HG02938 (cell line): ENCODE results near the gene ZRANB3.

ENCODE experiments used
- ATAC-seq: cut with Tn5 transposase; IDR thresholded peaks from one replicate; pipeline ENCODE4 v1.9.1; 2021; ENCODE audit warnings: mild to moderate bottlenecking, moderate library complexity; ENCODE audit not compliant: unreplicated experiment

ZRANB3 gene

DNA sequence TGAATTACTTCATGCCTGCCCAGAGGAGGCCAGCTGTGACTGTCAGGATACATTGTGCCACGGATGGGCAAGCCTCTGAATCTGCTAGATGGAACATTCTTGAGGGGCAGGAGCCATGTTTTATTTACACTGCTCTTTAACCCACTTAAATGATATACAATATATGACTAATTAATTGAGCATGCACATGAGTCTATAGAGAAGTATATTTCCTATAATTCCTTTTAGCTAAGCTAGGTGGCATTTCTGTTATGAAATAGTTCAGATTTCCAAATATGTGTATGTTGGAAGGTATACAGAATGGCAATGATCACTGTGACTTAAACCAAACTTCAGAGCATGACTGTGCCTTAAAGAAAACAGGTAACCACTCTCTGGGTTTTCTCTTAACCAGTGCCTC lies 347.2 kb downstream of the ZRANB3 start:
- no peak for ATAC-seq

- ATAC-seq = no peak
These were observed 348.4 kb downstream of the ZRANB3 start for GRCh38 chr2:135182601-135183000.

- no peak for ATAC-seq
These were observed 348.8 kb downstream of the ZRANB3 start for GRCh38 chr2:135182190-135182589.

DNA sequence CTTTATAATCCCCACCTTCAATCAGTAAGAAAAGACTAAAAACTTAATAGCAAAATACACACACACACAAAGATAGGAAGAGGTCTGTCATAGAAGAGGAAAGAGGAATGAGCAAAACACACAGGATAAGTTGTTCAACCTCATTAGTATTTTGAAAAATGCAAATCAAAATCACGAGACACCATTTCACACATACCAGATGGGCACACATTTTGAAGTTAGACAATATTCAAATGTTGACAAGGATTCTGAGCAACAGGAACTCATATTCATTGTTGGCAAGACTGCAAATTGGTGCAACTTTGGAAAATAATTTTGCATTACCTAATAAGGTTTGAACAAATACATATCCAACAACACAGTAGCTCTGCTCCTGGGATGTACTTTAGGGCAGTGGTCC lies 351.3 kb downstream of the ZRANB3 start:
- ATAC-seq = no peak

DNA sequence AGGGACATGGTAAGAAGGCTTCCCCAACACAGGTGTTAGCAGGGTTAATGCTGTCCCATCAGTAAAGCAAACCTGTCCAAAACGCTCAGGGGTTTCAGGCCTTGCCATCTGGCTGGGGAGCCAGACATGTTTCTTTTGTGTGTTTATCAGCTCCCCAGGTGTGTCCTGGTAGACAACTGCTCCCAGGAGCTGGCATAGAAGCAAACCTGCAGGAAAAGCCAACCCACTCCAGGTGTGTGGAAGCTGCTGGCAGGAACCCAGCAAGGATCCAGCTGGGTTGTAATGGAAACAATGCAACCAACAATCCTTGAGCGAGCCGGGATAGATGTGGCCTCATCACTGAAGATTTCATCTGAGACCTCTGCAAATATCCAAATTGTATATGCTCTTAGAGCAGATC lies 355.8 kb downstream of the ZRANB3 start:
- no peak for ATAC-seq

- ATAC-seq = no peak
These were observed 356.3 kb downstream of the ZRANB3 start for GRCh38 chr2:135174810-135175093.

DNA sequence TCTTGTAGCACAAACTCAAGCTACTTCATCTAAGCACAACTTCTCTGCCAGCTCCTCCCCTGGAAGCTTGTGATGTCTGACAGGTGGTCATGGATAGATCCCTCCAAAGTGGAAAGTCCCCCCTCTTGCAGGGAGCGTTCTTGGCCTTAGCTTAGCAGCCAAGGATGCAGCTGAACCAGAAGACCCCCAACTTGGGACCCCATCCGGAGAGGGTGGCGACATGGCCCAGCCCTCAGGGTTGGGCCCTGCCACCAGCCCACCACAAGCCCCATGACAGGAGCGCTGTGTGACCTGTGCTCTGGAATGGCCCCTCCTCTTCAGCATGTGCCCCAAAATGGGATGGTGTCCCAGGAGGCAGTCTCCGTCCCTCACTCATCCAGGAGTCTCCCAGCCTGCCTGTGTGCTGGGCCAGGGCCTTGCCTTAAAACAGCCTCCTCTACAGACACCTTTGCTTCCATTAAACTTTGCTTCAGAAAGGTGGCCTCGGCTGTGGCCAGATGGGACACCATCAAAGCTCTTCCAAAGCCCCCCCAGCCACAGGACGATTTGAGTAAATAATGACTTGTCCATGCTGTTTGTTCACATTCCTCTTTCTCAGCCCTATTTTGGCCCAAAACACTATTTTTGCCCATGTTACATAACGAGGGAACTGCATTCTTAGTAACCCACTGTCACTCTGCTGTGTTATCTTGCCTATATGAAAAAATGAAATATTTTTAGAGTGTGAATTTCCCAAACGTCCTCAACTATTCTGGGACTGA lies 356.8 kb downstream of the ZRANB3 start:
- no peak for ATAC-seq

GRCh38 chr2:135169900-135170753 lies 360.9 kb downstream of the ZRANB3 start:
- ATAC-seq = no peak

GRCh38 chr2:135168204-135168856 lies 362.7 kb downstream of the ZRANB3 start:
- ATAC-seq = no peak

DNA sequence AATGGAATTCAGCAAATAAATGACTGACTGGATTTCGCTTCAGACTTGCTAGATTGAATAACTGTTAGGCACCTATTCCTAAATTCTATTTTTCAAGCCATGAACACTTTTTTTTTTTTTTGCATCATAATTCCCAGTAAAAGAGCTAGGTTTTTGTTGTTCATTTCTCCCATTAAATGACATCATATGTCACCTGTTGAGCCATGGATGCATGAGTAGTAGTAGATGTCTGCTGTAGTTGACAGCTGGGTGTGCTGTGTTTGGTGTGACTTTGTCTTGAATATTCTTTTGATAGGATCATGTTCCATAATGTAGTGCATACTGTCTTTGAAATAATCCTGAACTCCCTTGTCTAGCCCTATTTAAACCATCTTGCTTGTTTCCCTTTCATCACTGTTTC lies 363.7 kb downstream of the ZRANB3 start:
- no peak for ATAC-seq

DNA sequence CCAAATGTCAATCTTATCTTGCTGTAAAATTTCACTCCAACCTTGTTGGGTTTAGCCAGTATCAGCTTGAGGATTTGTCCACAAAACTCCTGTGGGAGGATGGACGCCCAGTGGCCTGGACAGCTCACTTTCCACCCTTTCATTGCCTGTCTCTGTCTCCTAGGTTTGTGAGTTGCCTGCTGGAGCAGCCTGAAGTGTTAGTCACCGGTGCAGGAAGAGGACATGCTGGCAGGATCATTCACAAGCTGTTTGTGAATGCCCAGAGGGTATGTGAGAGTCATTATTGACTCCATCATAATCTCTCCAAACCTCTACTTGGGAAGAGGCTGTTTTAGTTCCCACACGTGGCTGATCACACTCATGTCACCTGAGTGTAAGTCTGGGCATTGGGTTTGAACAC lies 366.6 kb downstream of the ZRANB3 start:
- no peak for ATAC-seq

DNA sequence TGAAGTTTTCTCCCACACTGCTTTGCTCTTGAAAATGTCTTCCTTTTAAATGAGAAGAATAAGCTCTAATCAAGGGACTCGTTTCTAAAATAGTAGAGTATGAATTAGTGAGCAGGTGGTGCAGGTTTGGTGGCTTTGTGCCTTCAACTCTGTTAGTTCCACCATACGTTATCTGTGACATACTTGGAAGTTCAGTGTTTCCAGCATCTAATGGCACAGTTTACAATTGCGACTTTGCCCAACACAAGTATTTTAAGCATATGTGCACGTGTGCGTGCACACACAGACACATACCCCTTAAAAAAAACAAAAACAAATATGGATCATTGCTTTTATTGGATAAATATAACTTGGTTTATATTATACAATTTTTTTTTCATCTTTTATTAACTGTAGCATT lies 367.1 kb downstream of the ZRANB3 start:
- ATAC-seq = no peak

- ATAC-seq = no peak
These were observed 367.7 kb downstream of the ZRANB3 start for GRCh38 chr2:135163306-135163705.

DNA sequence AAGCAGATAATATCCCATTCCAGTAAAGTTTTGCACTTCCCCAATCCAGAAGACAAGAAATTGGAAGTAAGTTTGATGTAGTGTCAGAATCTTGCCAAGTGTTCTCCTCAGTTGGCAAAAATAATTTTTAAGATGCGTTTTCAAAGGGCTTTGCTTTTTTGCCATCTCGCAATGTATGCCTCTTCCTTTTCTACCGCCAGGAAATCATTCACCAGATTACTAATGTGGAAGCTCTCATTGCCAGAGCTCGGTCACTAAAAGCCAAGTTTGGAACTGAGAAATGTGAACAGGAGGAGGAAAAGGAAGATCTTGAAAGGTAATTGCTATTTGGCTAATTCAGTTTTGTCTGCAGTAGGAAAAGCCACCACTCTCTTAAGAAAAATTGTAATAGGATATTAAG lies 368.2 kb downstream of the ZRANB3 start:
- no peak for ATAC-seq

DNA sequence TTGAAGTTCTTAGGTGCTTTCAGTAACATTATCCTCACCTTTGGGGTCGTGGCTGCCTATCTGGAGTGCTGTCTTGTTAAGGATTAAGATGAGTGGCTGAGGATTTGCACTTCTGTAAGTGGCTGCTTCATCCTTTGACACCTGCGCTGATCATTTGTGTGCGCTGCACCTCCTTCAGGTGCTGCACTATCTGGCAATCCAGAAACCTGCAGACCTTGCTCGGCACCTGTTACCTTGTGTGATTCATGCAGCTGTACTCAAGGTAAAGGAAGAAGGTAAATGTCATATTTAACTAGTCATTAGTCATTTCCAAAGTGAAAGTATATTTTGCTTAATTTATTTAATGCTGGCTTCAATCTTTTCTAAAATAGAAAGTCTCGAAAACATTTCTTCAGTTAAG lies 368.6 kb downstream of the ZRANB3 start:
- ATAC-seq = no peak

DNA sequence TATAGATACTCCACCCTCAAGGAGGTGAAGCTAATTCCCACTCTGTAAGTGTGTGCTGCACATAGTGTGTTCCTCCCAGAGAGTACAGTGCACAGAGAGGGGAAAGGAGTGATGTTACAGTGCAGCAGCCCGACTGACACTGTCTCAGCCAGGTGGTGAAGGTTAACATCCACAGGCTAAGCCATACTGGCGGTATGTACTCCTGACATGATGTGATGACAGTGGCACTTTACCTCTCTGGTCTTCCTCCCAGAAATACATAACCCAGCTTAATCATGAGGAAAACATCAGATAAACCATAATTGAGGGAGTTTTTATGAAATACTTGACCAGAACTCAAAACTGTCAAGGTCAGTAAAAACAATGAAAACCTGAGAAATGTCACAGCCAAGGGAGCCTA lies 371.8 kb downstream of the ZRANB3 start:
- ATAC-seq = no peak

DNA sequence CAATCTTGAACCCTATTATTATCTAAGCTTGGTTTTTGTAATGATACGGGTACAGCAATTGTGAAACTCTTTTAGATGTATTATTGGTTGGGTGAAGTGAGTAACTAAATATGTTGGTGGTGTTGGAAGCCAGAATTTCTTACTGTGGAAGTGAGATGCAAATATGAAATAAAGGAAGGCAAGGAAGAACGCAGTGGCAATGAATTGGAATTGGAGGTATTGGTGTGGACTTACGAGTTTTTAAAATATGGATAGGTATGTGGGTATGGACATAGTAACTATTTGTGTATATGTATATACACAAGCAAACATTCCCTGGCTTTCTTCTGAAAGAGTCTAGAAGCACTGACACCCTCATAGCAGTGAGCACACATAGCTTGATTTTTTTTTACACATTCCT lies 373.2 kb downstream of the ZRANB3 start:
- no peak for ATAC-seq

- ATAC-seq = no peak
These were observed 376.1 kb downstream of the ZRANB3 start for GRCh38 chr2:135154962-135155361.

DNA sequence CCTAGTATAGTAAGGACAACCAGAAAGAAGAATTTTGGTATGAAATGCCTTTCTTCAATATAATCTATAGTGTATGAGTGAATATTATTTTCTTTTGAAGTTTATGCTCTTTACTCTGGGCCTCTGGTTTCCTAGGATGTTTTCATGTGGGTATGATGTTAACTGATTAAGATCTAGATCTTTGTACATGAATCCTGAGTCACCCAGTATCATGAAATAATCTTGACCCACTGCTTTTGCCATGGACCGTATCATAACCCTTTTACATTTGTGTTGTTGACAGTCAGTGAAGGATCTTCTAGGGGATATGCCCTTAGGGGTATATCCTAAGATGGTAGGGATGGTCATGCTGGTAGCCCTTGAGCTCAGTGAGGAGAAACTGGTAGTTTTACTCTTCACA lies 378.7 kb downstream of the ZRANB3 start:
- no peak for ATAC-seq

DNA sequence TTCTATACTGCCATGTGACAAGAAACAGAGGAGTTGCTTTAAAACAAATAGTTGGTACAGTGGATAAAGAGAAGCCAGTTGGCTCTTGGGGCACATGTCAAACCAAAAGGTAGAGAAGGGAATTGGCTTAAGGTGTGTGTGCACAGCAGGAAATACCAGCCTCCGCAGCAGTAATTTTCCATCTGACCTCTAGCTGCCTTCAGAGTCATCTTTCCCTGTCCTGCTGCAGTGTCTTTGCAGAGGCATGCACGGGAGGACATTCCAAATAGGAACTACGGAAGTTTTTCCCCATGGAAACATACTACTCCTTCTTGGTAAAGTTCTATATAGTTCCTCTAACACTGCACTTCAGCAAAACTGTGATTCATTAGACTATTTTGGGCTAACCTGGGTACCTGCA lies 379.4 kb downstream of the ZRANB3 start:
- ATAC-seq = no peak

DNA sequence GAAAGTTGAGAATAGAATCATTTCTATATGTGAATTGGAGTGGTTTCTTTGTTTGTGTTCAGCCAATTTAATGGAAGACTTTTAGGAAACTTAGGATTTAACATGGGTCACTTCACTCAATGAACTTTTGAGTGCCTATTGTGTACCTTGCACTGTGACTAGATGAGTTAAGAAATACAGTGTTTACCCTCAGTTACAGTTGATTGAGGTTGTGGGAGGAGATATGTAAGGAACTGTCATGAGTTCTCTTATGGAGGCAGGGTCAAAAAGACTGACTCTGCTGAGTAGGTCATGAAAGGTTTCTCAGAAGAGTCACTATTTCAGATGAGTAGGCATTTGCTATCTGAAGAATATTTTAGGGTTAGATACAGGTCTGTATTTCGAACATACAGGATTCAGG lies 380.3 kb downstream of the ZRANB3 start:
- no peak for ATAC-seq

DNA sequence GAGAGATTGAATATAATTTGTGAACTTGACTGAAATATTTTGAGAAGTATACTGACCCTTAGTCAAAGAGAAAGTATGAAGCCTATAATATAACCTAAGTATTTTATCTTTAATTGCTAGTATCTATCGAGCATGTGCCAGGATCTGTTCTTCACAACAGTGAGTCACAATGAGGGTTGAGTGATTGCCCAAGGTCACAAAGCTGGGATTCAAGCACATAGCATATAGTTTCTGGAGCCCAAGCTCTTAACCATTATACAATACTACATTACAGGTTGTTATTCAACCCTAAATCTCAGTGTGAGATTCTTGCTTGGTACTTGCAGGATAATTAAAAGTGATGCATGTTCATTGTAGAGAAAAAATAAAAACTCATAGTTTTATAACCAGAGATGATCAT lies 381.8 kb downstream of the ZRANB3 start:
- no peak for ATAC-seq
